Lower leg skin (tissue), 4 donors: Measurements from ENCODE around the gene CST7. TPM values are rescaled to one million over a fixed set of nuclear protein-coding genes. Genes with fewer than 3 reads are reported as not detected.

Experiments used
- DNase-seq, 2 donors: peaks; one replicate each; pipeline ENCODE4 v3.0.0-alpha.2; 2019; ENCODE audit warnings: low spot score in 2 of 2
- H3K4me3 ChIP-seq: fragments of 200-600 bp; sonication (generic); 2 replicates; pipeline ENCODE4 v1.5.1; 2017; ENCODE audit warnings: mild to moderate bottlenecking, low read depth; ENCODE audit not compliant: poor library complexity, severe bottlenecking
- POLR2A ChIP-seq, 2 donors: fragments of 450-650 bp; IDR thresholded peaks; one replicate each; pipeline ENCODE4 v1.6.1; 2016 to 2017; ENCODE audit warnings: antibody characterized with exemption in 2 of 2, mild to moderate bottlenecking in 1 of 2, moderate library complexity in 1 of 2
- WGBS, 2 donors: methylation state at CpG; one replicate each; pipeline ENCODE4 v1.1.5; 2018; 5-methylcytosine and 5-hydroxymethylcytosine counted together
- intact Hi-C: fragments of 100-400 bp; cut with DNase I; formaldehyde crosslinking; loops from one replicate; pipeline ENCODE4 v1.15.0; 2023; ENCODE audit warnings: low total_unique reads
- total RNA-seq, 4 donors: library from RNA; depleted of rRNA; stranded (reverse); fragments of >200 nt; gene quantifications; one replicate each; pipeline ENCODE4 v1.1.0, GENCODE V29; 2016
- TF ChIP-seq, protein P1 (sequence below), 3 donors: fragments of 450-650 bp; IDR thresholded peaks; one replicate each; pipeline ENCODE4 v1.5.1; 2016; ENCODE audit warnings: antibody characterized with exemption in 3 of 3, mild to moderate bottlenecking in 3 of 3, moderate library complexity in 2 of 3

Gene CST7
- total RNA-seq, 4 donors from 2014 or later = 0.42 to 5.1 (median 1.2) TPM

DNA sequence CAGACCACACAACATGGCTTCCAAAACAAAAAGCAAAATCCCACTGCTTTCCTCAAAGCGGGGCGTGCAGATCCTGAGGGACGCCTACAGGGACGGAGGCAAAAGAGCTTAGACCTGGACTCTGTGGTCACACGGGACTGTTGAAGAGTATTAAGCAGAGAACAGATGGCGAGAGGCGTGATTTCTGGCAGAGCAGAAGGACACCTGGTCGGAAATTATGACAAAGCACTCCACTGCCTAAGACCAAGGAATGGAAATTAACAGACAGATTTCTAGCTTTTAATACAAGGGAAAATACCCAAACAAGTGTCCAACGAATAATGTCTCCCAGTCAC lies 15.4 kb downstream of the CST7 start:
- no peak overlapping the region for H3K4me3 ChIP-seq
- WGBS, 2 donors = 92 to 93% methylated on average over 9 of the region's 9 CpGs
- peak in 1 of 2 donors; percentile 60 for DNase-seq
- intact Hi-C loops = no loop called here
- TF ChIP-seq POLR2A (IDR thresholded peaks at IDR 0.05) = no peak
- TF ChIP-seq, protein P1, sequence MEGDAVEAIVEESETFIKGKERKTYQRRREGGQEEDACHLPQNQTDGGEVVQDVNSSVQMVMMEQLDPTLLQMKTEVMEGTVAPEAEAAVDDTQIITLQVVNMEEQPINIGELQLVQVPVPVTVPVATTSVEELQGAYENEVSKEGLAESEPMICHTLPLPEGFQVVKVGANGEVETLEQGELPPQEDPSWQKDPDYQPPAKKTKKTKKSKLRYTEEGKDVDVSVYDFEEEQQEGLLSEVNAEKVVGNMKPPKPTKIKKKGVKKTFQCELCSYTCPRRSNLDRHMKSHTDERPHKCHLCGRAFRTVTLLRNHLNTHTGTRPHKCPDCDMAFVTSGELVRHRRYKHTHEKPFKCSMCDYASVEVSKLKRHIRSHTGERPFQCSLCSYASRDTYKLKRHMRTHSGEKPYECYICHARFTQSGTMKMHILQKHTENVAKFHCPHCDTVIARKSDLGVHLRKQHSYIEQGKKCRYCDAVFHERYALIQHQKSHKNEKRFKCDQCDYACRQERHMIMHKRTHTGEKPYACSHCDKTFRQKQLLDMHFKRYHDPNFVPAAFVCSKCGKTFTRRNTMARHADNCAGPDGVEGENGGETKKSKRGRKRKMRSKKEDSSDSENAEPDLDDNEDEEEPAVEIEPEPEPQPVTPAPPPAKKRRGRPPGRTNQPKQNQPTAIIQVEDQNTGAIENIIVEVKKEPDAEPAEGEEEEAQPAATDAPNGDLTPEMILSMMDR (IDR thresholded peaks at IDR 0.05) = no peak

DNA sequence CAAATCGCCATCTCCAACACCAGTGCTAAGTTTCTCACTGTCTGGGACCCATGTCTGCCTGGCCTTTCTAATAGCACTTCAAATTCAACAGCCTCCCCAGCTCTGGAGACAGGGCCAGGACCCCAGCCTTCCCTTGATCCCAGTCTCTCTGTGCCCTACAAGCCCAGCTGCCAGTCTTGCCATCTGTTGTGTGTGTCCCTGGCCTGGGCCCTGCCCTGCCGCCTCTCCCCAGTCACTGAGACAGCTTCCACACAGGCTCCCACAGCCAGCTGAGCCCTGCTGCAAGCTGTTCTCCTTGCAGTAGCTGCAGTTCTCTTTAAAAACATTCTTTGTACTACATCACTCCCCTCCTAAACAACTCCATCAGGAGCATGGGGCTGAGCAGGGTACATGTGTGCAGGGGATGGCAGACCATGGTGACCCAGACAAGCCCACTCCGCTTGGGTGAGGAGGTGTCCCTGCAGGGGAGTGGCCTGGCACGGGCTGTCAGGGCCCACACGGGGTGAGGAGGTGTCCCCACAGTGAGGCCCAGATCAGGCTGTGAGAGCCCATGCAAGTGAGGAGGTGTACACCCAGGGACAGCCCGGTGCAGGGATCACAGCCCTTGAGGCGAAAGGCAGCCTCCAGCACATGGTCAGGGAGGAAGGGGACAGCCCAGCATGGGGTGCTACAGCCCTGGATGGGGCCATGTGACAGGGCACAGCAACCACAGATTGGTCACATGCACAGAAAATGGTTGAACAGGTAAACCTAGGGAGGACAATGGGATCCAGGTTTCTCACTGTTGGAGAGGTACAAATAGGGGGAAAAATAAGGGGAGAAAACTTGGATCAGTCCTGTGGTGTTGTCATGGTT lies 16.2 kb downstream of the CST7 start:
- no peak overlapping the region for H3K4me3 ChIP-seq
- 91 to 92% methylated on average over 6 to 7 of the region's 7 CpGs for WGBS, 2 donors
- no peak for TF ChIP-seq POLR2A (IDR thresholded peaks at IDR 0.05)
- TF ChIP-seq, protein P1 (IDR thresholded peaks at IDR 0.05) = no peak
- peak in 1 of 2 donors; percentile 76 for DNase-seq
- intact Hi-C loops = no loop called here

DNA sequence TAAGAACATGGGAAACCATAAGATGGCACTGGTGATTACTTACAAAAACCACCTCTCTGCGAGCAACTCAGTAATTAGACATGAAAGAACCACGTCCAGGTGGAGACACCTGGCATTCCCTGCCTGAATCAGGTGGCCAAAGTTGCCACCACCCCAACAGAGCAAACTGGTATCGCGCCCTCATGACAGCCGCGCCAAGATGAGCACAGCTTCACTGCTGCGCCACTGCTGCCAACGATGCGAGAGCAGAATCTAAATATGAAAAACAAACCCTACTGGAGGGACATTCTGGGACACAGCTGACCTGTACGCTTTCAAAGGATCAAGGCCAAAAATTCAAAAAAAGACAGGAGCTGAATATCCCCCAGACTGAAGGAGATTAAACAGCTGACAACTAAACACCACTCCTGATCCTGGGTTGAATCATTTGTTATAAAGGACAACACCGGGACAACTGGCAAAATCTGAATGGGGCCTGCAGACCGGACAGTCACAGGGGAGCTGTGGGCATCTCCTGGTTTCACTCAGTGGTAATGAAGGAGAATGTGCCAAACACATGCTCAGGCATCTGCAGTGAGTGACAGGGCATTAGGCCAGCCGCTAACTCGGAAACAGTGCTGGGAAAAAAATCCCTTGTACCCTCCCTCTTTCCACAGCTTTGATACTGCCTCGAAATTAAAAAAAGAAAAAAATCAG lies 17.4 kb downstream of the CST7 start:
- H3K4me3 ChIP-seq = no peak overlapping the region
- peak in 1 of 2 donors; percentile 67 for DNase-seq
- intact Hi-C loops = no loop called here
- 91 to 93% methylated on average over 15 of the region's 15 CpGs for WGBS, 2 donors
- TF ChIP-seq, protein P1 (IDR thresholded peaks at IDR 0.05) = no peak
- no peak for TF ChIP-seq POLR2A (IDR thresholded peaks at IDR 0.05)

DNA sequence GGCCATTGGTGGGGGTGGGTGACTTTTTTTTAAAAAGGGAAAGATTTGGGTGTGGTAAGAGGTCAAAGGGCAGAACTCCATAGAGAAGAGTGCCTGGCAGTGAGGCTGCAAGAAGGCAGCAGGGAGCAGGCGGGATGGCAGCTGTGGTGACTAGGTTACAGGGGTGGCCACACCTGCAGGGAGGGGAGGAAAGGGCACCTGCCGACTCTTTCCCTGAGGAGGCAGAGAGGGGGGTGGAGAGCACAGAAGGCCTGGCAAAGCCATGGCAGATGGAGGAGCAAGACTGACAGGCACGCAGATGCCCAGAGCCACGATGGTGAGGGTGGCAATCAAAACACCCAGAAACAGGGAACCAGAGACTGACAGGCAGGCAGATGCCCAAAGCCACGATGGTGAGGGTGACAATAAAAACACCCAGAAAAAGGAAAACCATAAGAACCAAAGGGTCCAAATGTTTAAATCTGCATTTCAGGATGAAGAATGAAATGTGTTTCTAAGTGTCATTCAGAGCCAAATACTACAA lies 19.3 kb downstream of the CST7 start:
- TF ChIP-seq, protein P1 (IDR thresholded peaks at IDR 0.05) = no peak
- no peak for TF ChIP-seq POLR2A (IDR thresholded peaks at IDR 0.05)
- 80 to 84% methylated on average over 5 of the region's 5 CpGs for WGBS, 2 donors
- intact Hi-C loops = no loop called here
- H3K4me3 ChIP-seq = no peak overlapping the region
- no peak for DNase-seq

DNA sequence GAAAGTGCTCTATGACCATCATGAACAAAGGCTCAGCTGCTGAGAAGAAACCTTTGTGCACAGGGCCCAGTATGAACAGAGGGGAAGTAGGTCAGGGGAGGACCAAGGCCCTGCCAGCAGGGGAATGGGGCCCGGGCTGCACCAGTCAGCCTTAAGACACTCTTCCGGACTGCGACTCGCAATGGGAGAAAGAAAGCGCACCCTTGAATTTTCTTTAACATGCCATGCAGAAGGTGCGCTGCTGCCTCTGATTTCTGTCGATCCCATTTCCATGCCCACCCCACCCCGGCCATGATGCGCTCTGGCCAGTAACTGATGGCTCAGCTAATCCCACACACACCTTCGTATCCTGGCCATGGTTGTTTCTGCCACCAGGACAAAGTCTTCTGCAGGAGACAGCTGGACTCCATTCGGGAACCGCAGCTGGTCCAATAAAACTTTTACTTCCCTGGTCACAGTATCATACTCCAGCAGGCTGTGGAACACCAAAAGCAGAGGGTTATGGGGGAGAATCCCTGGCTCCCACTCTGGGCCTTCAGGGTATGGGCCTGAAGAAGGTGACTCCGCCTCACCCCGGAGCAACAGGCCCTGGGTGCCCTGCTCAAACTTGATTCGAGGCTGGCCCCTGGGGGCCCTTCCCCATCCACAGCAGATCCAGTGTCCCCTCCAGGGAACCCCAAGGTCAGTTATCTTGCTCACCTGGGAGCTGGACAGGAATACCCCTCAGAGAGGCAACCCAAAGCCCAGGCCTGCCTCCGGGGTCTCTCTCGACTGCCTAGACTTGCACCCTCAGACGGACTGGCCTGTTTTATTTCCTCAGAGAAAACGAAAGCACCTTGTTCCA lies 20.3 kb downstream of the CST7 start:
- peak in 1 of 2 donors; percentile 68 for DNase-seq
- TF ChIP-seq, protein P1 (IDR thresholded peaks at IDR 0.05) = no peak
- TF ChIP-seq POLR2A (IDR thresholded peaks at IDR 0.05) = no peak
- no peak overlapping the region for H3K4me3 ChIP-seq
- intact Hi-C loops = no loop called here
- WGBS, 2 donors = 93 to 95% methylated on average over 19 of the region's 19 CpGs
